Activated T-cell treated with anti-CD3 and anti-CD28 coated beads, Interleukin-2, amount 50 U/mL, for 4 hours (primary cell): ENCODE results near the gene KMT2C. TPM values are rescaled to one million over a fixed set of nuclear protein-coding genes. Genes with fewer than 3 reads are reported as not detected.
"Not testable (repeated sequence)": the region's sequence is repeated elsewhere in the genome, so short reads cannot be mapped to it uniquely, and the experiment has no call there.

Experiments used
- ATAC-seq, 2 donors: fragments of 200-7000 bp; cut with Tn5 transposase; one replicate each; pipeline ENCODE4 v1.10.0; 2021
- DNase-seq: peaks from one replicate; pipeline ENCODE4 v3.0.0-alpha.2; 2020
- H3K27me3 Mint-ChIP-seq: one replicate; pipeline ENCODE4 v1.8.0; 2021; ENCODE audit warnings: low read depth, mixed read lengths
- H3K36me3 Mint-ChIP-seq: one replicate; pipeline ENCODE4 v1.8.0; 2022; ENCODE audit warnings: mixed read lengths; ENCODE audit not compliant: insufficient read depth
- H3K4me1 Mint-ChIP-seq: one replicate; pipeline ENCODE4 v1.8.0; 2021; ENCODE audit warnings: low read depth, mixed read lengths
- H3K4me3 Mint-ChIP-seq: one replicate; pipeline ENCODE4 v1.8.0; 2021; ENCODE audit warnings: mild to moderate bottlenecking, moderate library complexity, mixed read lengths
- H3K9me3 Mint-ChIP-seq: one replicate; pipeline ENCODE4 v1.8.0; 2021; ENCODE audit warnings: mixed read lengths
- total RNA-seq, 3 donors: library from RNA; stranded (reverse); gene quantifications; one replicate each; pipeline ENCODE4 v1.2.1, GENCODE V29; 2021

The KMT2C gene
- total RNA-seq, 3 donors from 2014 or later = 41.6 to 48.5 (median 41.6) TPM

DNA sequence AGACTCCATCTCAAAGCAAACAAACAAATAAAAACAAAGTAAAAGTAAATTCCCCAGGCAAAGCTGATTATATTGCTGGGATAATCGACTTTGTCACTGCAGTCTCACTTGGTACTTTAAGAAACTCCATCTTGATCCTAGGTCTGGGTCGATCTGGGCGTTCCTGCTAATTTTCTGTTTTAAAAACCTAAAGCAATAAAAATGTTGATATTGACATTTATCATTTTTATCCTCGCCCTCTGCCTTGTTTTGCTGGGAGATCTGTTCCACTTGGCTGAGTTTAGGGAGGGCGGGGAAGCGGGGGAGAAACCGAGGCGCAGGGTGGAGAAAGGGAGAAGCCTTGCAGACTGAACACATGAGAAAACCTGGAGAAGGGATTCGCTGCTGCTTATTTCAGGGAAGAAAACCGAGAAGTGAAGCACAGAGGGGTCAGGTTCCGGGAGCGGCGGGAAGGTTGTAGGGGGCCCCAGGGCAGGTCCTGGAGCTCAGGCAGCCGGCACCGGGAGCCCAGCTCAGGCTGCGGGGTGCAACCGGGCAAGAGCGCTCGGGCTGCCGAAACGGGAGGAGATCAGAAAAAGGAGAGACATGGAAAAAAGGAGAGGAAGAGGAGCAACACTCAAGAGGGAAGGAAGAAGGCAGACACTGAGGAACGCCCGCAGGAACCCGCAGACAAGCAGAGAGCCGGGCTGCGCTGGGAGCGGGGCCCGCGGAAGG lies 27.3 kb upstream of the KMT2C start:
- H3K27me3 Mint-ChIP-seq = no peaks in the 10 kb centered on the region
- H3K4me3 Mint-ChIP-seq = peak overlapping the region; percentile 93
- H3K4me1 Mint-ChIP-seq = peaks cover 11% of the 10 kb centered on the region

DNA sequence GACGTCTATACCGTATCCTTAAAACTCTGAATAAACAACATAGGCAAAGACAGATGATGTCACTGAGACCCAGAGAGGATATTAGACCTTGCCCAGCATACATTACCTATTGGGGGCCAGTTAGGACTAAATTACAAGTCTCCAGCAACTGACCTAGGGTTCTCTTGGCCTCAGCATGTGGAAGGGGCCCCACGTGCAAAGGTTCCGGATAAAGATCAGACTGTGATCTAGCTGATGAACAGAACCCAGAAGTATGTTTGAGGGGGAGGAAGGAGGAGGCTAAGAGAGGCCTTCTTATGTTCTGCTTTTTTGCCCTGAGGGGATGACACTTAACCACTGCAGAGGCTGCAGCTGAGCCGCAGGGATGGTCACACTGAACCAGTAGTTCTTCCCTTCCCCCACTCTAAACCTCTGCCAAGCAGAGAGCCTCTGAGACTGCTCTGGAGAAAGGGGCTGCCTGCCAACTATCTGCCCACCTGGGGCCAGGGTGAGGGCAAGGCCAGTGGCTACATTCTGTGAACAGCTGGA lies 24.0 kb upstream of the KMT2C start:
- Mint-ChIP-seq H3K9me3 (no peaks in the 10 kb centered on the region), H3K4me3 (no peak overlapping the region), H3K36me3 (no peaks in the 10 kb centered on the region), H3K27me3 (no peaks in the 10 kb centered on the region), H3K4me1 (peaks cover 5% of the 10 kb centered on the region)
- ATAC-seq (no peak), DNase-seq (no peak)

More for the DNA sequence above, 27.3 kb upstream of the KMT2C start:
- Mint-ChIP-seq H3K36me3 (no peaks in the 10 kb centered on the region), H3K9me3 (no peaks in the 10 kb centered on the region)
- DNase-seq (no peak), ATAC-seq (peak; percentile 3 to 4)

DNA sequence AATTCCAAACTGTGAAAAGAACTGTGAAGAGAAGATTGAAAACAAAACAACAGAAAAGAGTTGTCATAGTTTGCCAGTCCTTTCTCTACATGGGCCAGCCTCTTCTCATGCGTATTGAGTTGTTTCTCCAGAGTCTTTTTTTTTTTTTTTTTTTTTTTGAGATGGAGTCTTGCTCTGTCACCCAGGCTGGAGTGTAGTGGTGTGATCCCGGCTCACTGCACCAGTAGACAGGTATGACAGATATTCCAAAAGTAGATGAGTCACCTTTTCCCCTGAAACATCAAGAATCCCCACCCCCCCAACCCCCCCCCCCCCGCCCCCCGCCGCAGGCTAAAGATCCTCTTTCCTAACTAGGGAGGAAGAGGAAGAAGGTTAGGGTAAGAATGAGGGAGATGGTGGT lies 15.6 kb upstream of the KMT2C start:
- Mint-ChIP-seq H3K4me1 (no peaks in the 10 kb centered on the region), H3K4me3 (no peak overlapping the region), H3K9me3 (no peaks in the 10 kb centered on the region), H3K36me3 (no peaks in the 10 kb centered on the region), H3K27me3 (no peaks in the 10 kb centered on the region)
- ATAC-seq (no peak), DNase-seq (no peak)

DNA sequence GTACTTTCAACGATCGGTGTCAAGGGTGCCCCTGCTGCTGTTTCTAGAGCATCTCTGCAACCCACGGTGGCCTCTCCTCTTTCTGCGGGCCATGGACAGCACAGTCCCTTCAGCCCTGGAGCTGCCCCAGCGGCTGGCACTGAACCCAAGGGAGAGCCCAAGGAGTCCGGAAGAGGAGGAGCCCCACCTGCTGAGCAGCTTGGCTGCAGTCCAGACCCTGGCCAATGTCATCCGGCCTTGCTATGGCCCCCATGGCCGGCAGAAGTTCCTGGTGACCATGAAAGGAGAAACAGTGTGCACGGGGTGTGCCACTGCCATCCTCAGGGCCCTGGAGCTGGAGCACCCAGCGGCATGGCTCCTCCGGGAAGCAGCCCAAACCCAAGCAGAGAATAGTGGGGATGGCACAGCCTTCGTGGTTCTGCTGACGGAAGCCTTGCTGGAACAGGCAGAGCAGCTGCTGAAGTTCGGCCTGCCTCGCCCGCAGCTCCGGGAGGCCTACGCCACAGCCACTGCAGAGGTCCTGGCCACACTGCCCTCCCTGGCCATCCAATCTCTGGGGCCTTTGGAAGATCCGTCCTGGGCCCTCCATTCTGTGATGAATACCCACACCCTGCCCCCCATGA lies 9.7 kb upstream of the KMT2C start:
- not testable (repeated sequence) for ATAC-seq, H3K4me3 Mint-ChIP-seq, H3K27me3 Mint-ChIP-seq, H3K9me3 Mint-ChIP-seq, H3K36me3 Mint-ChIP-seq, DNase-seq, H3K4me1 Mint-ChIP-seq

DNA sequence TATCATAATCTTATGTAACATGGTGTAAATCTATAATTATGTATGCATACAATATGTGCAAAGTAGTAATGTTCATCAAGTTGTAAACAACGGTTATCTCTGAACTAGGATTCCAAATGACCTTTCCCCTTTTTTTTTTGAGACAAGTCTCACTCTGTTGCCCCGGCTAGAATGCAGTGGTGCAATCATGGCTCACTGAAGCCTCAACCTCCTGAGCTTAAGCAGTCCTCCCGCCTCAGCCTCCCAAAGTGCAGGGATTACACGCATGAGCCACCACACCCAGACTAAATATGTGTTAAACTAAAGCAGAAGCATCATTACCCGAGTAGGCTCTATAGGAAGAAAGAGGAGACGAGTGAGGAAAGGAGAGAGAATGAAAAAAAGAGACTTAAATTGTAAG lies 7.8 kb upstream of the KMT2C start:
- ATAC-seq (no peak), DNase-seq (no peak)
- no peaks in the 10 kb centered on the region for H3K27me3 Mint-ChIP-seq
- no peaks in the 10 kb centered on the region for H3K4me1 Mint-ChIP-seq
- H3K4me3 Mint-ChIP-seq = no peak overlapping the region
- no peaks in the 10 kb centered on the region for H3K36me3 Mint-ChIP-seq
- H3K9me3 Mint-ChIP-seq = no peaks in the 10 kb centered on the region

DNA sequence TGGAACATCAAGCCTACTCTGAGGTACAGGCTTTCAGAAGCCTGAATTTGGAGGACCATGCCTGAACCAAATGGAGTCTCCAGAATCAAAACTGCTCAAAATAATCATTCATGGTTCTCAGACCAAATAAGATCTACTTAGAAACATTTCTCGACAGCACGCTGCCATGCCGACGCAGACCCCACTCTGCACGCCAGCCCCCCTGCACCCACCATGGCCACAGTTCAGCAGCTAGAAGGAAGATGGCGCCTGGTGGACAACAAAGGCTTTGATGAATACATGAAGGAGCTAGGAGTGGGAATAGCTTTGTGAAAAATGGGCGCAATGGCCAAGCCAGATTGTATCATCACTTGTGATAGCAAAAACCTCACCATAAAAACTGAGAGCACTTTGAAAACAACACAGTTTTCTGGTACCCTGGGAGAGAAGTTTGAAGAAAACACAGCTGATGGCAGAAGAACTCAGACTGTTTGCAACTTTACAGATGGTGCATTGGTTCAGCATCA lies 6.6 kb upstream of the KMT2C start:
- H3K9me3 Mint-ChIP-seq = no peaks in the 10 kb centered on the region
- no peak for ATAC-seq
- no peaks in the 10 kb centered on the region for H3K36me3 Mint-ChIP-seq
- H3K4me3 Mint-ChIP-seq = no peak overlapping the region
- no peaks in the 10 kb centered on the region for H3K27me3 Mint-ChIP-seq
- peaks cover 3% of the 10 kb centered on the region for H3K4me1 Mint-ChIP-seq
- DNase-seq = no peak

DNA sequence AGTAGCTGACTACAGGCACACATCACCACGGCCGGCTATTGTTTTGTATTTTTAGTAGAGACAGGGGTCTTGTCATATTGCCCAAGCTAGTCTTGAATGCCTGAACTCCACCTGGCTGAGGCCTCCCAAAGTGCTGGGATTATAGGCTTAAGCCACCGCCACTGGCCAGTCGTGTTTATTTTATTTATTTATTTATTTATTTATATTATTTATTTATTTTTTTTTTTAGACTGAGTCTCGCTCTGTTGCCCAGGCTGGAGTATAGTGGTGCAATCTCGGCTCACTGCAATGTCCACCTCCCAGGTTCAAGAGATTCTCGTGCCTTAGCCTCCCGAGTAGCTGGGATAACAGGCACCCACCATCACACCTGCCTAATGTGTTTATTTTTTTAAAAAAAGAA lies 6.0 kb upstream of the KMT2C start:
- not testable (repeated sequence) for H3K4me1 Mint-ChIP-seq, DNase-seq, H3K9me3 Mint-ChIP-seq, H3K4me3 Mint-ChIP-seq, ATAC-seq, H3K27me3 Mint-ChIP-seq, H3K36me3 Mint-ChIP-seq

DNA sequence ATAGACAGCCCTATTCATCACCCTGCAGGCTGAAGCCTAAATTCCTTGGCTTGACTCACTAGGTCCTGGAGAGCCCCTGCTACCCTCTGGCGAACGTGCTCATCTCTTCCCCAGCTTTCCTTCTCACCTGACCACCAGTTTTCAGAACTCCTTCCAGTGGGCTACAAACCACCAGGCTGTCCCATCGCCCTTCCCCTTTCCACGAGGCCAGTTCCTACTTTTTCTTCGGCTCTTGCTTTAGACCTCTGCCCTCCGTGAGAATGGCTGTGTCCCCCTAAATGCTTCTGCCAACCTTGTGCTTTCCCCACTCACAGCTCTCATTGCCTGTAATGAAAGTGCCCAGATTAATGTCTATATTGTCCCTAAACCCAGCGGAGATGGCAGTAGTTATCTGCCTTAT lies 5.4 kb upstream of the KMT2C start:
- not testable (repeated sequence) for H3K36me3 Mint-ChIP-seq, H3K4me3 Mint-ChIP-seq, H3K4me1 Mint-ChIP-seq, H3K9me3 Mint-ChIP-seq, ATAC-seq, DNase-seq, H3K27me3 Mint-ChIP-seq

DNA sequence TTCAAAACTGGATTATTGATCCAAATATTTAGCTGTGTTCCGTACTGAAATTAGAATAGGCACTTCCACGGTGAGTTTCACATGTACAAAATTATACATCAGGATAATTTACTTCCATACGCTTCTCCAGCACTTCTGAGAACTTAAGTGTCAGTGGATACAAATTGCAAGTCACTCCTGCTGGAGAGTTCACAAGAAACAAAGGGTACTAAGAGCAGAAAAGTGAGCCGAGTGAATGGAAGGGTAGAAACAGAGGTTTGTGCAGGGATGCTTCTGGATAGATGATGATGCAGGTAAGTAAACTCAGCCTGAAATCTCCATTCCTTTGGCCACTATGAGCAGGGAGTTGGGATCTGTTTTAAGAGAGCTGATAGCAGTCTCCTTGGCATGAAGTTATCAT lies 2.2 kb upstream of the KMT2C start:
- H3K27me3 Mint-ChIP-seq, H3K4me3 Mint-ChIP-seq, H3K9me3 Mint-ChIP-seq, ATAC-seq, DNase-seq, H3K36me3 Mint-ChIP-seq: not testable (repeated sequence)
- peaks cover 21% of the 10 kb centered on the region for H3K4me1 Mint-ChIP-seq

DNA sequence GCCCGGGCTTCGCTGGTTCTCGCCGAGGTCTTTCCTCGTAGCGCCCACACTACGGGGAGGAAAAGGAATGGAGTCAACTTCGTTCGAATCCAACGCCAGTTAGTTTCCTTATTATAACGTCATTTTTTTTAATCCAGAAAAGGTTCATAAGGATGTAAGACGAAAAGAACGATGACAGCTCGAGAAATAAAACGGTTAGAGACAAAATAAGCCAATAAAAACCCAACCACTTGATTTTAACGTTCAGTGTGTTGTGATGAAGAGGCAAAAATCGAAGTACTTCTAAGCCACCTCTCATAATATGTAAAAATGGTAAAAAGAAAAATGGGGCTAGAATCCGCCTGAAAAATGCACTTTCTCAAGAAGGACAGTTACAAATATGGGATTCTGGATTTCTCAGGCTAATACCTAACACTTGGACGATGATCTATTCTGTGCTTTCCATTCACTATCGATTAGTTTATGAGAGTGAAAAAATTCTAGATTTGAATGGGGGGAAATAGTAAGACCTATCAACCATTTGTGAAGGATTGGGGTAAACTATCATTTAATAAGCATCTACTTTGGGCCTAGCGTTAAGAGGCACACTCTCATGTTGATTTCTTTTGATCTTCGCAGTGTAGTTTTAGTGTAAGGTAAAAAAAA lies 1.2 kb upstream of the KMT2C start:
- ATAC-seq, H3K9me3 Mint-ChIP-seq, DNase-seq, H3K36me3 Mint-ChIP-seq, H3K27me3 Mint-ChIP-seq: not testable (repeated sequence)
- H3K4me1 Mint-ChIP-seq = peaks cover 28% of the 10 kb centered on the region
- H3K4me3 Mint-ChIP-seq = peak overlapping the region; percentile 81

DNA sequence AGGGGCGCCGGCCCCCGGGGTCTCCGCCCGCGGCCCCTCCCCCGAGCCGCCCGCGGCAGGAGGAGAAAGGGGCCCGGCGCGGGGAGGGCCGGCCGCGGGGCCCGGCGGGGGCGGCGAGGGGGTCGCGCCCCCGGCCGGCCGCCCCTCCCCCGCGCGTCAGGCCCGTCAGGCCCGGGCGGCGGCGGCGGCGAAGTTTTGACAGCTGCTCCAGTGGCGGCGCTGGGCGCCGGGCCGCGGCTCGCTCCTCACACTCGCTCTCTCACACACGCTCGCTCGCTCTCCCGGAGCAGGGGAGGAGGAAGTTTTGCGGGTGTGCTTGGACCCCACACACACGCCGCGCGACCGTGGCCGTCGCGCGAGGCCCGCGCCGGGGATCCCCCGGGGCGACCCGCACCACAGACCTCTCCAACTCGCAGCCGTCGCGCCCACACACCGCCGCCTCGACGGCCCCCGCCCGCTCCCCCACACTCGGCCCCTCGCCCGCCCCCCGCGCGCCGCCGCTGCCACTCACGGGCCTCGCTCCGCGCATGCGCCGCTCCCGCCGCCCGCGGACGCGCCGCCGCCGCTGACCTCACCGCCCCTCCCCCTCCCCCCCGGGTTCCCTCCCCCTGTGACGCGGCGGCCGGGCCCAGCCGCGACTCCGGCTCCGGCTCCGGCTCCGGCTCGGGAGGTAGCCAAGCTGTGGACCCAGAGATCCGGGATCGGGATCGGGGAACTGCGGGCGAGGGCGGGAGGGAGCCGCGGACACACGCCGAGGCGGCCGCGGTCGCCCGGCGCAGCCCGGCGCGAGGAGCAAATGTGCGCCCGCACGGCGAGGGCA lies 518 bp upstream of the KMT2C start:
- Mint-ChIP-seq H3K27me3 (no peaks in the 10 kb centered on the region), H3K4me3 (peak overlapping the region; percentile 81), H3K4me1 (peaks cover 32% of the 10 kb centered on the region), H3K9me3 (no peaks in the 10 kb centered on the region), H3K36me3 (no peaks in the 10 kb centered on the region)
- DNase-seq = peak; percentile 90
- peak; percentile 62 to 70 for ATAC-seq

DNA sequence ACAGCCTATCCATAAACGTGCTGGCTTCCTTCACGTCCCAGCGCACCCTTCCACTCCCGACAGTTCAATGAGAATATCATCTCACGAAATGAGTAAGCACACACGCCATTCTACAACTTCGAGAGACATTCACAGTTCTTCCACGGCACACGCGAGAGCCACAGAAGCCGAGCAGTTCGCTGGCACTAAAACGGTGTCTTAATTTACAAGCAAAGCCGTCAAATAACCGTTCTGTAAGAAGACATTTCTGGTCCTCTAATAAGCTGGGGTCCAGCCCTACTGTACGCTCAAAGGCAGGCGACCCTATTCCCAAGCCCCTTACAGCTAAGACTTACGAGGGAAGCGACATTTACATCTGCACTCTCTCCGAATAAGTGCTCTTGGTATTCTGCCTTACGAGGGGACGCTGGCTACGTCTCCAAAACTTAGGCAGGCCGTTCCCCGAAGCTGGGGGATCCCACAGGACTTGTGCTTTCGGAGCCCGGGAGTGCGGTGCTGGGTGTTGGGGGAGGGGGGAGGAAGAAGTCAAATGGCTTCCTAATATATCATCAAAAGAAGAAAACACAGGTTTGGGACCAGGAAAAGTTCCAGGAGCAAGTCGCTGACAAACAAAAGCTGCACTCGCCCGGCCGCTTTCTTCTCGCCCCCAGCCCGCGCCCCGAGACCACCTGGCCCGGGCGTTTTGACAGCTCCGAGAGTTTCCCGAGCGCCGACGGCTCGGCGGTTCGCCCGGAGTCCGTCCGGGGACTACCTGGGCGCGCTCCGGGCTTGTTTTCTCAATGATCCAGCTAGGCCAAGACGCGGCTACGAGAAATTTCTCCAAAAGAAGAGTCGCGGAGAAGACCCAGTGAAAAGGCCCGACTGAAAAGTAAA lies 1.1 kb downstream of the KMT2C start:
- not testable (repeated sequence) for H3K27me3 Mint-ChIP-seq, H3K9me3 Mint-ChIP-seq, H3K36me3 Mint-ChIP-seq
- DNase-seq = peak; percentile 19
- H3K4me3 Mint-ChIP-seq = peak overlapping the region; percentile 90
- peak; percentile 32 to 38 for ATAC-seq
- peaks cover 43% of the 10 kb centered on the region for H3K4me1 Mint-ChIP-seq

DNA sequence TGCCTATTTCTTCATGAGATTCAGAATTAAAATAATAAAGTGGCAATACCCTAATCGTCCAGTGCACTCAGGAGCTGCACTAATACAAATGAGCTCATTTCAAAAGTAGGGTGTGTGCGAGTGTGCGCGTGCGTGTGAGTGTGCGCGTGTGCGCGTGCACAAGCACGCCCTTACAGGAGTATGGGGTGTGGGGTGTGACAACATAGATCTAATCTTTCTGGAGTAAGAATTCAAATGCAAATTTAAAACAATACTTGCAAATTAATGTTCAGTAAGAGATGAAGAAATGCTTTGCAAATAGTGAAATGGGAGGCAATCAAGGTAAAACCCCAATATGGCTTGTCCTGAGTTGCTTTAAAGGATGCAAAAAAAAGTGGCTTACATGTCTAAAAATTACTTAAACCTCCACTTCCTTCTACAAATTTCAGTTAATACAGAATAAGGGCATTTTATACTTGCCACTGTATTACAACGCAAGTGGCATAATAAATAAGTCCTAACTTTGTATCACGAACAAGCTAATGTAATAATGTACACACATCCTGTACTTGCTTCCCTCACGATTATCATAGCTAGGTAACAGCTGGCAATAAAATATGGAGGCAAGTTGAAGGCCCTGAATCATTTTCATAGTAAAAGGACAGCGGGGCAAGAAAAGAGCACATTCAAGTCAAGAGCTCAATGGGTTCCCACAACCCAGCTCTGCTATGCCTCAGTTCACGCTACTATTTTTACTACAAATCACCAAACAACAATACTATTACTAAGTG lies 1.9 kb downstream of the KMT2C start:
- peaks cover 49% of the 10 kb centered on the region for H3K4me1 Mint-ChIP-seq

More for the DNA sequence above, 1.9 kb downstream of the KMT2C start:
- not testable (repeated sequence) for H3K27me3 Mint-ChIP-seq, H3K36me3 Mint-ChIP-seq, H3K9me3 Mint-ChIP-seq
- peak in 1 of 2 donors; percentile 24 for ATAC-seq
- DNase-seq = peak; percentile 54
- H3K4me3 Mint-ChIP-seq = peak overlapping the region; percentile 90
